B cell (primary cell): Measurements from ENCODE around the gene KIAA1614. TPM values are rescaled to one million over a fixed set of nuclear protein-coding genes. Genes with fewer than 3 reads are reported as not detected.

ENCODE experiments used
- ATAC-seq: fragments of 200-7000 bp; cut with Tn5 transposase; one replicate; pipeline ENCODE4 v1.10.0; 2021; ENCODE audit warnings: low read depth, mild to moderate bottlenecking, moderate number of reproducible peaks, moderate library complexity
- CTCF ChIA-PET: fragments of 350-600 bp; sonication (Branson Sonifier 250); formaldehyde crosslinking; loops from one replicate; lab custom pipeline; 2021; ENCODE audit warnings: antibody characterized with exemption, inconsistent platforms; lab: Charles Lee
- POLR2A ChIA-PET: fragments of 350-600 bp; sonication (Branson Sonifier 250); formaldehyde crosslinking; loops from one replicate; lab custom pipeline; 2021; ENCODE audit warnings: antibody characterized with exemption; lab: Charles Lee
- DNase-seq: peaks from one replicate; pipeline ENCODE4 v3.0.0; 2013
- H2AFZ ChIP-seq: 2 replicates; pipeline ENCODE4 v1.6.1; 2012; ENCODE audit warnings: mild to moderate bottlenecking, low read depth, low read length; ENCODE audit not compliant: insufficient read depth, poor library complexity, severe bottlenecking
- H3K27ac ChIP-seq, 2 donors: 1 replicate in 1 of 2; 2 replicates in 1 of 2; pipeline ENCODE4 v1.5.1; 2012 to 2013; ENCODE audit warnings: low read length in 2 of 2, mild to moderate bottlenecking in 2 of 2, moderate library complexity in 1 of 2
- H3K27me3 ChIP-seq, 4 experiments: fragments of 200-600 bp in 1 of 4; sonication (generic) in 1 of 4; replicated peaks in 1 of 4; 1 replicate in 2 of 4; 2 replicates in 2 of 4; pipeline versions ENCODE4 v1.6.1 to v1.7.0; 2013 to 2016; ENCODE audit warnings: low read length in 3 of 4, mild to moderate bottlenecking in 2 of 4, mixed read lengths in 1 of 4, moderate library complexity in 1 of 4; ENCODE audit not compliant: insufficient read depth in 4 of 4, control insufficient read depth in 3 of 4; ENCODE audit errors: control extremely low read depth in 1 of 4
- H3K36me3 ChIP-seq, 2 experiments: replicated peaks in 1 of 2; 1 replicate in 1 of 2; 2 replicates in 1 of 2; pipeline versions ENCODE4 v1.6.1 to v1.7.1; 2013; ENCODE audit warnings: low read length in 1 of 2; ENCODE audit not compliant: insufficient read depth in 2 of 2, control insufficient read depth in 1 of 2; ENCODE audit errors: control extremely low read depth in 1 of 2, extremely low read depth in 1 of 2
- H3K4me1 ChIP-seq, 2 donors: fragments of 200-600 bp in 1 of 2; sonication (generic) in 1 of 2; 1 replicate in 1 of 2; 2 replicates in 1 of 2; pipeline versions ENCODE4 v1.5.1 to v1.6.1; 2013 to 2017; ENCODE audit warnings: low read length in 2 of 2; ENCODE audit not compliant: control insufficient read depth in 2 of 2, insufficient read depth in 2 of 2
- H3K4me2 ChIP-seq: replicated peaks from 2 replicates; pipeline ENCODE3; 2012; ENCODE audit warnings: mild to moderate bottlenecking, low read depth, low read length; ENCODE audit not compliant: poor library complexity, severe bottlenecking
- H3K4me3 ChIP-seq, 5 experiments: fragments of 200-600 bp in 1 of 5; sonication (generic) in 1 of 5; 1 replicate in 3 of 5; 2 replicates in 2 of 5; pipeline versions ENCODE4 v1.5.1 to v1.7.0; 2011 to 2016; ENCODE audit warnings: low read length in 4 of 5, mild to moderate bottlenecking in 4 of 5, low read depth in 2 of 5, control low read depth in 1 of 5, moderate library complexity in 1 of 5; ENCODE audit not compliant: insufficient read depth in 1 of 5; ENCODE audit errors: control extremely low read depth in 1 of 5, extremely low read depth in 1 of 5
- H3K79me2 ChIP-seq: fragments of 200-600 bp; sonication (generic); one replicate; pipeline ENCODE4 v1.6.0; 2016; ENCODE audit warnings: low read length; ENCODE audit not compliant: control insufficient read depth, insufficient read depth
- H3K9ac ChIP-seq: fragments of 200-600 bp; sonication (generic); 2 replicates; pipeline ENCODE4 v1.6.1; 2017; ENCODE audit warnings: mild to moderate bottlenecking, low read length, moderate library complexity
- H3K9me3 ChIP-seq, 3 donors: one replicate each; pipeline versions ENCODE4 v1.6.1 to v1.7.1; 2013; ENCODE audit warnings: low read length in 2 of 3; ENCODE audit not compliant: control insufficient read depth in 2 of 3, insufficient read depth in 1 of 3; ENCODE audit errors: control extremely low read depth in 1 of 3
- H4K20me1 ChIP-seq: 2 replicates; pipeline ENCODE4 v1.6.0; 2012; ENCODE audit warnings: mild to moderate bottlenecking, low read length; ENCODE audit not compliant: insufficient read depth, control insufficient read depth, poor library complexity, severe bottlenecking
- H3K27ac Mint-ChIP-seq: one replicate; pipeline ENCODE4 v1.8.0; 2021; ENCODE audit warnings: mixed read lengths
- H3K27me3 Mint-ChIP-seq: one replicate; pipeline ENCODE4 v1.8.0; 2021; ENCODE audit warnings: mixed read lengths
- H3K4me1 Mint-ChIP-seq: one replicate; pipeline ENCODE4 v1.8.0; 2021; ENCODE audit warnings: mixed read lengths
- H3K4me3 Mint-ChIP-seq: one replicate; pipeline ENCODE4 v1.8.0; 2021; ENCODE audit warnings: mixed read lengths
- H3K9me3 Mint-ChIP-seq: one replicate; pipeline ENCODE4 v1.8.0; 2022; ENCODE audit warnings: mixed read lengths; ENCODE audit not compliant: insufficient read depth
- EZH2 ChIP-seq: IDR thresholded peaks from 2 replicates; pipeline ENCODE4 v1.6.1; 2012; ENCODE audit warnings: borderline replicate concordance, low read depth, mild to moderate bottlenecking, moderate library complexity, low read length; ENCODE audit not compliant: insufficient read depth, poor library complexity, severe bottlenecking
- WGBS: methylation state at CpG from one replicate; pipeline ENCODE4 v1.1.5; 2013; ENCODE audit warnings: missing lambda C conversion rate; ENCODE audit not compliant: insufficient coverage; 5-methylcytosine and 5-hydroxymethylcytosine counted together
- intact Hi-C: fragments of 100-400 bp; cut with micrococcal nuclease; formaldehyde crosslinking; loops from one replicate; pipeline ENCODE4 v1.10.0; 2022
- polyA plus RNA-seq: library from polyadenylated mRNA; depleted of rRNA; stranded (reverse); fragments of >200 nt; gene quantifications from 2 replicates; pipeline ENCODE4 v1.2.3, GENCODE V29; 2012
- total RNA-seq, 2 donors: library from RNA; stranded (reverse); fragments of 120-200 nt in 1 of 2; gene quantifications; 1 replicate in 1 of 2; 2 replicates in 1 of 2; pipeline versions ENCODE4 v1.2.3 to v1.2.4, GENCODE V29; 2013 to 2022
- TF ChIP-seq, protein P1 (sequence below): fragments of 200-600 bp; IDR thresholded peaks from one replicate; pipeline ENCODE4 v1.8.0; 2022; ENCODE audit warnings: antibody characterized with exemption, mild to moderate bottlenecking

KIAA1614 gene
- total and polyA plus RNA-seq, 2 donors (not counting 1 experiment from before 2014, with no cell fraction given): 0.03 to 0.22 TPM

DNA sequence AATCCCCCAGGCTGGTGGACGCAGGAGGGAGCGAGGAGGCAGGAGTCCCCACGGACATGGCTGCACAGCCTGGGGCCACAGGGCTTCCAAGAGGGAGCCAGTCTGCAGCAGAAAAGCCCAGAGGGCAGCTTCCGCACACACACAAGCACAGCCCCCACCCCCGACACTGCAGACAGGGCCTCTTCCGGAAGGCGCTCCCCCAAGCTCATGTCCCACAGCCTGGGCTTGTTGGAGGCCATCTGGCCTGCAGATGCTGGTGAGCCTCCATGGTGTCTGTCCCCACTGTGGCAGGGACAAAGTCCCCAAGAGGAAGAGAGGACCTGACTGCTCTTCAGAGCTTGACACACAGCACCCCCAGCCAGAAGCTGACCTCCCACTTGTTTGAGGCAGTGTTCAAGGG is 13.4 kb upstream of the KIAA1614 start:
- Mint-ChIP-seq H3K4me3 (no peak overlapping the region), H3K27me3 (peaks cover 10% of the 10 kb centered on the region), H3K4me1 (no peaks in the 10 kb centered on the region), H3K9me3 (no peaks in the 10 kb centered on the region), H3K27ac (no peak overlapping the region)
- POLR2A ChIA-PET: no interaction called here
- H4K20me1 ChIP-seq: no peaks in the 10 kb centered on the region
- TF ChIP-seq, protein P1, sequence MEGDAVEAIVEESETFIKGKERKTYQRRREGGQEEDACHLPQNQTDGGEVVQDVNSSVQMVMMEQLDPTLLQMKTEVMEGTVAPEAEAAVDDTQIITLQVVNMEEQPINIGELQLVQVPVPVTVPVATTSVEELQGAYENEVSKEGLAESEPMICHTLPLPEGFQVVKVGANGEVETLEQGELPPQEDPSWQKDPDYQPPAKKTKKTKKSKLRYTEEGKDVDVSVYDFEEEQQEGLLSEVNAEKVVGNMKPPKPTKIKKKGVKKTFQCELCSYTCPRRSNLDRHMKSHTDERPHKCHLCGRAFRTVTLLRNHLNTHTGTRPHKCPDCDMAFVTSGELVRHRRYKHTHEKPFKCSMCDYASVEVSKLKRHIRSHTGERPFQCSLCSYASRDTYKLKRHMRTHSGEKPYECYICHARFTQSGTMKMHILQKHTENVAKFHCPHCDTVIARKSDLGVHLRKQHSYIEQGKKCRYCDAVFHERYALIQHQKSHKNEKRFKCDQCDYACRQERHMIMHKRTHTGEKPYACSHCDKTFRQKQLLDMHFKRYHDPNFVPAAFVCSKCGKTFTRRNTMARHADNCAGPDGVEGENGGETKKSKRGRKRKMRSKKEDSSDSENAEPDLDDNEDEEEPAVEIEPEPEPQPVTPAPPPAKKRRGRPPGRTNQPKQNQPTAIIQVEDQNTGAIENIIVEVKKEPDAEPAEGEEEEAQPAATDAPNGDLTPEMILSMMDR: no peak
- no peak for TF ChIP-seq EZH2
- no peak overlapping the region for H3K4me3 ChIP-seq
- CTCF ChIA-PET: no interaction called here
- no peaks in the 10 kb centered on the region for H3K36me3 ChIP-seq
- 80% methylated on average over 7 of the region's 7 CpGs for WGBS
- ATAC-seq: no peak
- H3K4me2 ChIP-seq: no peak overlapping the region
- no peak overlapping the region for H2AFZ ChIP-seq
- H3K27ac ChIP-seq: no peak overlapping the region
- DNase-seq: no peak
- no peaks in the 10 kb centered on the region for H3K27me3 ChIP-seq
- H3K9ac ChIP-seq: no peak overlapping the region
- H3K9me3 ChIP-seq: no peaks in the 10 kb centered on the region
- no peaks in the 10 kb centered on the region for H3K4me1 ChIP-seq
- no peaks in the 10 kb centered on the region for H3K79me2 ChIP-seq
- intact Hi-C loops: no loop called here

- no peaks in the 10 kb centered on the region for H3K9me3 Mint-ChIP-seq
- Histone ChIP-seq H3K4me1 (no peaks in the 10 kb centered on the region), H3K4me2 (no peak overlapping the region), H3K9ac (no peak overlapping the region), H3K27me3 (no peaks in the 10 kb centered on the region), H2AFZ (no peak overlapping the region), H3K27ac (no peak overlapping the region), H3K9me3 (peaks cover 0 to 4% (median 0%) of the 10 kb centered on the region in 3 donors), H3K36me3 (no peaks in the 10 kb centered on the region), H3K79me2 (no peaks in the 10 kb centered on the region), H3K4me3 (no peak overlapping the region), H4K20me1 (no peaks in the 10 kb centered on the region)
- ChIA-PET CTCF (interaction anchor here (0.5 kb wide), 1 partner anchor 88 kb away, joined by 4 read pairs; no protein-coding TSS in a partner anchor), POLR2A (no interaction called here)
- H3K4me1 Mint-ChIP-seq: no peaks in the 10 kb centered on the region
- TF ChIP-seq, protein P1: no peak
- TF ChIP-seq EZH2: no peak
- H3K27me3 Mint-ChIP-seq: peaks cover 10% of the 10 kb centered on the region
- H3K27ac Mint-ChIP-seq: no peak overlapping the region
- H3K4me3 Mint-ChIP-seq: no peak overlapping the region
- DNase-seq: no peak
- ATAC-seq: no peak
- 84% methylated on average over 9 of the region's 13 CpGs for WGBS
- intact Hi-C loops: no loop called here
These were observed 11.4 kb upstream of the KIAA1614 start for GRCh38 chr1:180901076-180901990.
